GM12878 (cell line): ENCODE measurements around the gene SP3. TPM values are rescaled to one million over a fixed set of nuclear protein-coding genes. Genes with fewer than 3 reads are reported as not detected.
A peak's percentile ranks its signal among the peaks of the same experiment; 100 is the strongest.

ENCODE experiments used
- CHD1 ChIP-seq: IDR thresholded peaks from 2 replicates; pipeline ENCODE4 v1.6.1; 2012; ENCODE audit warnings: low read depth, low read length, improper control_type of control experiment
- E2F8 ChIP-seq: fragments of 450-650 bp; IDR thresholded peaks from 2 replicates; pipeline ENCODE4 v1.6.1; 2018; ENCODE audit warnings: mild to moderate bottlenecking, low read depth, moderate library complexity; ENCODE audit not compliant: partially characterized antibody
- EGR1 ChIP-seq, 2 experiments: IDR thresholded peaks; 1 replicate in 1 of 2; 2 replicates in 1 of 2; pipeline ENCODE4 v1.6.1; 2011 to 2012; ENCODE audit warnings: low read depth in 2 of 2, low read length in 2 of 2, borderline replicate concordance in 1 of 2, mild to moderate bottlenecking in 1 of 2, moderate library complexity in 1 of 2
- ELK1 ChIP-seq: IDR thresholded peaks from 2 replicates; pipeline ENCODE4 v1.6.1; 2012; ENCODE audit warnings: low read depth, low read length, improper control_type of control experiment
- HDGF ChIP-seq: fragments of 450-650 bp; IDR thresholded peaks from 2 replicates; pipeline ENCODE4 v1.6.1; 2016; ENCODE audit warnings: antibody characterized with exemption
- KLF5 ChIP-seq: fragments of 450-650 bp; IDR thresholded peaks from 2 replicates; pipeline ENCODE4 v1.6.1; 2014; ENCODE audit warnings: mild to moderate bottlenecking; ENCODE audit not compliant: partially characterized antibody
- RAD51 ChIP-seq: fragments of 450-650 bp; IDR thresholded peaks from 2 replicates; pipeline ENCODE4 v1.6.1; 2016; ENCODE audit warnings: moderate library complexity, mild to moderate bottlenecking, inconsistent platforms
- SIX5 ChIP-seq: IDR thresholded peaks from 2 replicates; pipeline ENCODE4 v1.6.1; 2011; ENCODE audit warnings: mild to moderate bottlenecking, low read depth, low read length, moderate library complexity; ENCODE audit not compliant: severe bottlenecking
- WRNIP1 ChIP-seq: IDR thresholded peaks from 2 replicates; pipeline ENCODE4 v1.6.1; 2011; ENCODE audit warnings: low read depth, low read length, improper control_type of control experiment, borderline replicate concordance
- ZNF24 ChIP-seq: fragments of 450-650 bp; IDR thresholded peaks from 2 replicates; pipeline ENCODE4 v1.6.1; 2017; ENCODE audit warnings: antibody characterized with exemption, mild to moderate bottlenecking
- polyA plus RNA-seq, 11 experiments: library from polyadenylated mRNA; depleted of rRNA in 4 of 11; unstranded in 6 of 11; stranded (reverse) in 5 of 11; fragments of >200 nt; fragmentation: Nextera tagmentation in 4 of 11; fragmentation: Illumina TruSeq in 1 of 11; extraction: Ambion mirVana in 4 of 11; extraction: Trizol in 1 of 11; gene quantifications; 1 replicate in 1 of 11; 2 replicates in 10 of 11; pipeline versions ENCODE4 v1.2.1 to v1.2.3, GENCODE V29; 2011 to 2016; ENCODE audit warnings: inconsistent platforms in 2 of 11, missing spikeins in 2 of 11, low read depth in 1 of 11
- total RNA-seq, 4 experiments: library from RNA; depleted of rRNA in 3 of 4; stranded (reverse); fragments of >200 nt in 3 of 4; fragmentation: Illumina TruSeq in 1 of 4; extraction: Trizol in 1 of 4; gene quantifications; 2 replicates each; pipeline versions ENCODE4 v1.2.1 to v1.2.3, GENCODE V29; 2013 to 2021
- TF ChIP-seq, protein P1 (sequence below): fragments of 450-650 bp; IDR thresholded peaks from 2 replicates; pipeline ENCODE4 v1.6.1; 2016; ENCODE audit warnings: mild to moderate bottlenecking
- TF ChIP-seq, protein P2 (sequence below): IDR thresholded peaks from 2 replicates; pipeline ENCODE4 v1.6.1; 2012; ENCODE audit warnings: mild to moderate bottlenecking, low read depth, low read length
- TF ChIP-seq, protein P3 (sequence below): IDR thresholded peaks from 2 replicates; pipeline ENCODE4 v1.6.1; 2012; ENCODE audit warnings: low read depth, low read length, improper control_type of control experiment
- TF ChIP-seq, protein P4 (sequence below): fragments of 150-350 bp; IDR thresholded peaks from 2 replicates; pipeline ENCODE4 v1.6.1; 2016; ENCODE audit warnings: low read depth, low read length

Gene SP3
- total and polyA plus RNA-seq, 10 of the 15 experiments (the other 5 are each of a cell fraction or from before 2014, with no cell fraction given) = 9.9 to 87.6 (median 52.4) TPM

- TF ChIP-seq, protein P1, sequence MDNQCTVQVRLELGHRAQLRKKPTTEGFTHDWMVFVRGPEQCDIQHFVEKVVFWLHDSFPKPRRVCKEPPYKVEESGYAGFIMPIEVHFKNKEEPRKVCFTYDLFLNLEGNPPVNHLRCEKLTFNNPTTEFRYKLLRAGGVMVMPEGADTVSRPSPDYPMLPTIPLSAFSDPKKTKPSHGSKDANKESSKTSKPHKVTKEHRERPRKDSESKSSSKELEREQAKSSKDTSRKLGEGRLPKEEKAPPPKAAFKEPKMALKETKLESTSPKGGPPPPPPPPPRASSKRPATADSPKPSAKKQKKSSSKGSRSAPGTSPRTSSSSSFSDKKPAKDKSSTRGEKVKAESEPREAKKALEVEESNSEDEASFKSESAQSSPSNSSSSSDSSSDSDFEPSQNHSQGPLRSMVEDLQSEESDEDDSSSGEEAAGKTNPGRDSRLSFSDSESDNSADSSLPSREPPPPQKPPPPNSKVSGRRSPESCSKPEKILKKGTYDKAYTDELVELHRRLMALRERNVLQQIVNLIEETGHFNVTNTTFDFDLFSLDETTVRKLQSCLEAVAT = no peak
- TF ChIP-seq, protein P2, sequence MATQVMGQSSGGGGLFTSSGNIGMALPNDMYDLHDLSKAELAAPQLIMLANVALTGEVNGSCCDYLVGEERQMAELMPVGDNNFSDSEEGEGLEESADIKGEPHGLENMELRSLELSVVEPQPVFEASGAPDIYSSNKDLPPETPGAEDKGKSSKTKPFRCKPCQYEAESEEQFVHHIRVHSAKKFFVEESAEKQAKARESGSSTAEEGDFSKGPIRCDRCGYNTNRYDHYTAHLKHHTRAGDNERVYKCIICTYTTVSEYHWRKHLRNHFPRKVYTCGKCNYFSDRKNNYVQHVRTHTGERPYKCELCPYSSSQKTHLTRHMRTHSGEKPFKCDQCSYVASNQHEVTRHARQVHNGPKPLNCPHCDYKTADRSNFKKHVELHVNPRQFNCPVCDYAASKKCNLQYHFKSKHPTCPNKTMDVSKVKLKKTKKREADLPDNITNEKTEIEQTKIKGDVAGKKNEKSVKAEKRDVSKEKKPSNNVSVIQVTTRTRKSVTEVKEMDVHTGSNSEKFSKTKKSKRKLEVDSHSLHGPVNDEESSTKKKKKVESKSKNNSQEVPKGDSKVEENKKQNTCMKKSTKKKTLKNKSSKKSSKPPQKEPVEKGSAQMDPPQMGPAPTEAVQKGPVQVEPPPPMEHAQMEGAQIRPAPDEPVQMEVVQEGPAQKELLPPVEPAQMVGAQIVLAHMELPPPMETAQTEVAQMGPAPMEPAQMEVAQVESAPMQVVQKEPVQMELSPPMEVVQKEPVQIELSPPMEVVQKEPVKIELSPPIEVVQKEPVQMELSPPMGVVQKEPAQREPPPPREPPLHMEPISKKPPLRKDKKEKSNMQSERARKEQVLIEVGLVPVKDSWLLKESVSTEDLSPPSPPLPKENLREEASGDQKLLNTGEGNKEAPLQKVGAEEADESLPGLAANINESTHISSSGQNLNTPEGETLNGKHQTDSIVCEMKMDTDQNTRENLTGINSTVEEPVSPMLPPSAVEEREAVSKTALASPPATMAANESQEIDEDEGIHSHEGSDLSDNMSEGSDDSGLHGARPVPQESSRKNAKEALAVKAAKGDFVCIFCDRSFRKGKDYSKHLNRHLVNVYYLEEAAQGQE = no peak
- TF ChIP-seq ZNF24 (no peak), WRNIP1 (no peak), EGR1 (IDR thresholded peaks at IDR 0.05; ENCODE audit: borderline replicate concordance in 1 of 2, low read depth in 2 of 2, low read length in 2 of 2) (peak in 1 of 2 experiments; percentile 70; a peak in 1 of 3 replicates), E2F8 (no peak), SIX5 (no peak), CHD1 (no peak), HDGF (no peak), ELK1 (no peak), KLF5 (no peak), RAD51 (no peak)
- TF ChIP-seq, protein P3, sequence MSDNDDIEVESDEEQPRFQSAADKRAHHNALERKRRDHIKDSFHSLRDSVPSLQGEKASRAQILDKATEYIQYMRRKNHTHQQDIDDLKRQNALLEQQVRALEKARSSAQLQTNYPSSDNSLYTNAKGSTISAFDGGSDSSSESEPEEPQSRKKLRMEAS = peak; percentile 15; the same call in 1 of the 2 replicates
- TF ChIP-seq, protein P4, sequence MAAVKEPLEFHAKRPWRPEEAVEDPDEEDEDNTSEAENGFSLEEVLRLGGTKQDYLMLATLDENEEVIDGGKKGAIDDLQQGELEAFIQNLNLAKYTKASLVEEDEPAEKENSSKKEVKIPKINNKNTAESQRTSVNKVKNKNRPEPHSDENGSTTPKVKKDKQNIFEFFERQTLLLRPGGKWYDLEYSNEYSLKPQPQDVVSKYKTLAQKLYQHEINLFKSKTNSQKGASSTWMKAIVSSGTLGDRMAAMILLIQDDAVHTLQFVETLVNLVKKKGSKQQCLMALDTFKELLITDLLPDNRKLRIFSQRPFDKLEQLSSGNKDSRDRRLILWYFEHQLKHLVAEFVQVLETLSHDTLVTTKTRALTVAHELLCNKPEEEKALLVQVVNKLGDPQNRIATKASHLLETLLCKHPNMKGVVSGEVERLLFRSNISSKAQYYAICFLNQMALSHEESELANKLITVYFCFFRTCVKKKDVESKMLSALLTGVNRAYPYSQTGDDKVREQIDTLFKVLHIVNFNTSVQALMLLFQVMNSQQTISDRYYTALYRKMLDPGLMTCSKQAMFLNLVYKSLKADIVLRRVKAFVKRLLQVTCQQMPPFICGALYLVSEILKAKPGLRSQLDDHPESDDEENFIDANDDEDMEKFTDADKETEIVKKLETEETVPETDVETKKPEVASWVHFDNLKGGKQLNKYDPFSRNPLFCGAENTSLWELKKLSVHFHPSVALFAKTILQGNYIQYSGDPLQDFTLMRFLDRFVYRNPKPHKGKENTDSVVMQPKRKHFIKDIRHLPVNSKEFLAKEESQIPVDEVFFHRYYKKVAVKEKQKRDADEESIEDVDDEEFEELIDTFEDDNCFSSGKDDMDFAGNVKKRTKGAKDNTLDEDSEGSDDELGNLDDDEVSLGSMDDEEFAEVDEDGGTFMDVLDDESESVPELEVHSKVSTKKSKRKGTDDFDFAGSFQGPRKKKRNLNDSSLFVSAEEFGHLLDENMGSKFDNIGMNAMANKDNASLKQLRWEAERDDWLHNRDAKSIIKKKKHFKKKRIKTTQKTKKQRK = no peak
These were observed 405 bp downstream of the SP3 start (continued) for GRCh38 chr2:173964565-173965371.
